A549 (cell line): Measurements from ENCODE around the gene SH2B3. TPM values are rescaled to one million over a fixed set of nuclear protein-coding genes. Genes with fewer than 3 reads are reported as not detected.
A peak's percentile ranks its signal among the peaks of the same experiment; 100 is the strongest.

Experiments used
- ATAC-seq, 2 experiments: fragments of 200-7000 bp in 1 of 2; fragments of >200 bp in 1 of 2; cut with Nextera tagmentation in 1 of 2; cut with Tn5 transposase in 1 of 2; 3 replicates each; pipeline versions ENCODE4 v1.8.0 to v1.9.1; 2018 to 2020; ENCODE audit warnings: mild to moderate bottlenecking in 1 of 2, moderate library complexity in 1 of 2
- CTCF ChIA-PET: fragments of 300-600 bp; sonication (Branson Sonifier 250); formaldehyde crosslinking; extraction: SDS; loops from one replicate; lab custom pipeline; 2021; ENCODE audit warnings: antibody characterized with exemption, inconsistent platforms; lab: Yijun Ruan, JAX
- POLR2A ChIA-PET: fragments of 350-600 bp; formaldehyde crosslinking; extraction: SDS; loops from one replicate; lab custom pipeline; 2021; ENCODE audit warnings: antibody characterized with exemption, inconsistent platforms; lab: Yijun Ruan, JAX
- DNase-seq, 2 experiments: peaks; one replicate each; pipeline versions ENCODE4 v3.0.0 to v3.0.0-alpha.2; 2011 to 2016; ENCODE audit warnings: low read depth in 1 of 2, low spot score in 1 of 2
- FAIRE-seq: peaks from 2 replicates; lab custom pipeline; 2011; peaks lifted over from hg19 to GRCh38; lab: Jason Lieb, UNC
- H3K27ac ChIP-seq, 2 experiments: fragments of >200 bp; sonication (Bioruptor Twin); formaldehyde crosslinking; 3 replicates each; pipeline ENCODE4 v1.5.1; 2016 to 2017
- H3K4me1 ChIP-seq: fragments of >200 bp; sonication (Bioruptor Twin); formaldehyde crosslinking; 3 replicates; pipeline ENCODE4 v1.6.1; 2016
- H3K4me2 ChIP-seq: fragments of >200 bp; sonication (Bioruptor Twin); formaldehyde crosslinking; 3 replicates; pipeline ENCODE4 v1.6.1; 2016
- H3K4me3 ChIP-seq: fragments of >200 bp; sonication (Bioruptor Twin); formaldehyde crosslinking; 3 replicates; pipeline ENCODE4 v1.5.1; 2016
- H3K9me3 ChIP-seq: fragments of >200 bp; sonication (Bioruptor Twin); formaldehyde crosslinking; 3 replicates; pipeline ENCODE4 v1.6.1; 2016
- CEBPB ChIP-seq, 2 experiments: fragments of >200 bp in 1 of 2; sonication (Bioruptor Twin) in 1 of 2; formaldehyde crosslinking in 1 of 2; IDR thresholded peaks; 2 replicates each; pipeline ENCODE4 v1.6.1; 2012 to 2016
- CHD4 ChIP-seq: fragments of 200-600 bp; sonication (generic); IDR thresholded peaks from 2 replicates; pipeline ENCODE4 v1.6.1; 2016; ENCODE audit warnings: antibody characterized with exemption, mild to moderate bottlenecking, borderline replicate concordance
- ESRRA ChIP-seq: fragments of 150-350 bp; IDR thresholded peaks from 2 replicates; pipeline ENCODE4 v1.6.1; 2014; ENCODE audit warnings: mild to moderate bottlenecking, low read length, borderline replicate concordance
- HEYL ChIP-seq: fragments of 250-450 bp; sonication (Bioruptor Pico); IDR thresholded peaks from 2 replicates; pipeline ENCODE4 v1.8.0; 2021; ENCODE audit warnings: mild to moderate bottlenecking, moderate library complexity
- KDM1A ChIP-seq: fragments of 200-600 bp; sonication (generic); IDR thresholded peaks from 2 replicates; pipeline ENCODE4 v1.6.1; 2016; ENCODE audit warnings: low read depth, mild to moderate bottlenecking
- KDM5A ChIP-seq: fragments of 200-600 bp; sonication (generic); IDR thresholded peaks from 2 replicates; pipeline ENCODE4 v1.6.1; 2016; ENCODE audit warnings: antibody characterized with exemption, mild to moderate bottlenecking
- MYC ChIP-seq: IDR thresholded peaks from 2 replicates; pipeline ENCODE4 v1.6.1; 2012; ENCODE audit warnings: mild to moderate bottlenecking, inconsistent platforms, low read length, improper control_type of control experiment, borderline replicate concordance
- NFE2L2 ChIP-seq: fragments of 150-350 bp; conservative IDR thresholded peaks from 2 replicates; pipeline ENCODE4 v1.6.1; 2014; ENCODE audit warnings: low read length
- NR3C1 ChIP-seq: fragments of >200 bp; sonication (Bioruptor Twin); formaldehyde crosslinking; IDR thresholded peaks from 3 replicates; pipeline ENCODE4 v1.6.1; 2017
- PHF8 ChIP-seq: fragments of 200-600 bp; sonication (generic); IDR thresholded peaks from 2 replicates; pipeline ENCODE4 v1.6.1; 2016; ENCODE audit warnings: low read depth, mild to moderate bottlenecking, antibody characterized with exemption, moderate library complexity, borderline replicate concordance
- RAD21 ChIP-seq, 2 experiments: fragments of >200 bp in 1 of 2; sonication (Bioruptor Twin) in 1 of 2; formaldehyde crosslinking in 1 of 2; IDR thresholded peaks in 1 of 2; conservative IDR thresholded peaks in 1 of 2; 2 replicates in 1 of 2; 3 replicates in 1 of 2; pipeline ENCODE4 v1.6.1; 2012 to 2018; ENCODE audit warnings: inconsistent platforms in 1 of 2
- RARB ChIP-seq: fragments of 250-450 bp; sonication (Bioruptor Pico); IDR thresholded peaks from 2 replicates; pipeline ENCODE4 v1.8.0; 2021; ENCODE audit warnings: mild to moderate bottlenecking, moderate library complexity
- RNF2 ChIP-seq: fragments of 200-600 bp; sonication (generic); IDR thresholded peaks from 2 replicates; pipeline ENCODE4 v1.6.1; 2016; ENCODE audit warnings: low read depth, mild to moderate bottlenecking, antibody characterized with exemption, moderate library complexity, borderline replicate concordance
- TP53 ChIP-seq: fragments of 250-450 bp; sonication (Bioruptor Pico); IDR thresholded peaks from 2 replicates; pipeline ENCODE4 v1.5.0; 2021; ENCODE audit warnings: mild to moderate bottlenecking, moderate library complexity
- ZFP36 ChIP-seq: fragments of 450-650 bp; IDR thresholded peaks from 2 replicates; pipeline ENCODE4 v1.6.1; 2014; ENCODE audit warnings: borderline replicate concordance; ENCODE audit not compliant: partially characterized antibody
- WGBS: methylation state at CpG from one replicate; pipeline ENCODE4 v1.1.6; 2017; ENCODE audit errors: missing lambda C conversion rate; 5-methylcytosine and 5-hydroxymethylcytosine counted together
- polyA plus RNA-seq, 4 experiments: library from polyadenylated mRNA; depleted of rRNA in 3 of 4; stranded (reverse); fragments of >200 nt; fragmentation: RNase III in 1 of 4; extraction: RNeasy Plus Mini Kit Qiagen cat#74134 plus additional on column Dnase treatment in 1 of 4; gene quantifications; 2 replicates in 3 of 4; 3 replicates in 1 of 4; pipeline ENCODE4 v1.2.3, GENCODE V29; 2011 to 2017
- TF ChIP-seq, protein P1 (sequence below): IDR thresholded peaks from 2 replicates; pipeline ENCODE4 v1.6.1; 2012; ENCODE audit warnings: low read depth, borderline replicate concordance
- TF ChIP-seq, protein P2 (sequence below): fragments of >200 bp; sonication (Bioruptor Twin); formaldehyde crosslinking; IDR thresholded peaks from 3 replicates; pipeline ENCODE4 v1.5.1; 2016
- TF ChIP-seq, protein P3 (sequence below): fragments of >200 bp; sonication (Bioruptor Twin); formaldehyde crosslinking; IDR thresholded peaks from 3 replicates; pipeline ENCODE4 v1.6.1; 2016
- TF ChIP-seq, protein P4 (sequence below): fragments of 200-600 bp; sonication (generic); IDR thresholded peaks from 2 replicates; pipeline ENCODE4 v1.6.1; 2016; ENCODE audit warnings: antibody characterized with exemption, mild to moderate bottlenecking, moderate library complexity

Gene SH2B3
- polyA plus RNA-seq, 2 of the 4 experiments (the other 2 are of a cell fraction) = 2.3 to 2.5 TPM

DNA sequence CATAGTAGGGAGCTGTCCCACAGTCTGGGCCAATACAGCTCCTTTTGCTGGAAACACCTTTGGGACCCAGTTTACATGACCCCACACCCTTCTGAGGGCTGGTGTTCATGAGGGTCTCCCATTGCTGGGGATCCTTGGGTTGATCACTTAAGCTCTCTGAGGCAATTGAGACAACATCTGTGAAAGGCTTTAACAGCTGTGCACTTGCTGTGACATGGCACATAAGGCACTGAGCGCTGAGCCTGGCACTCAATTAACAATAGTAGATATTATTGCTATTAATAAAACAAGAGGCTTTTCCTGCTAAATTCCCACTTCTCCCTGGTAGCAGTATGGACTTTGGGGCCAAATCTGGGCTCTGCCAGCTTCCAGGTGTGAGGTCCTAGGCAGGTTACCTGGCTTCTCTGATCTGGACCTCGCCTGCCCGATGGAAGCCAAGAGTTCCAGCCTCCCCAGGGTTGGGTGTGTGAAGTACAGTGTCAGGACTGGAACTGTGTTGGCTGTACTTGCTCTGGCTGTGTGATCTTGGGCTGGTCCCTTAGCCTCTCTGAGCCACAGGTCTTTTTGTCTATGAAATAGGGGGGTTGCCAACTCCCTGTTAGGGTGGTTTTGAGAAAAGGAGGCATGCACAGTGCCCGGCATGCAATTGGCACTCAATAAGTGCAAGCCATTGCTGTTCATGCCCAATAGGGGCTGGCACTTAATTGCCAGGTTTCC is 3.1 kb downstream of the SH2B3 start:
- POLR2A ChIA-PET = interaction anchor here (0.8 kb wide), 1 partner anchor 277 kb away, joined by 3 read pairs; the partner anchor contains the start of genes ACAD10 and BRAP
- ATAC-seq (no peak), DNase-seq (no peak), FAIRE-seq (no peak)
- Histone ChIP-seq H3K27ac (peak overlapping the region in 1 of 2 experiments; percentile 82; a peak in 2 of 6 replicates), H3K9me3 (no peaks in the 10 kb centered on the region), H3K4me1 (peaks cover 42% of the 10 kb centered on the region), H3K4me2 (no peak overlapping the region; the same call in 2 of the 3 replicates), H3K4me3 (no peak overlapping the region)
- WGBS = 96% methylated on average over 4 of the region's 4 CpGs
- CTCF ChIA-PET = interaction anchor here (0.7 to 8.6 kb wide), 2 partner anchors 11 to 520 kb away, joined by 3 to 103 read pairs; no protein-coding TSS in a partner anchor
- TF ChIP-seq KDM1A = peak; percentile 26; the same call in 1 of the 2 replicates
- TF ChIP-seq ZFP36 = peak; percentile 41
- no peak for TF ChIP-seq KDM5A

DNA sequence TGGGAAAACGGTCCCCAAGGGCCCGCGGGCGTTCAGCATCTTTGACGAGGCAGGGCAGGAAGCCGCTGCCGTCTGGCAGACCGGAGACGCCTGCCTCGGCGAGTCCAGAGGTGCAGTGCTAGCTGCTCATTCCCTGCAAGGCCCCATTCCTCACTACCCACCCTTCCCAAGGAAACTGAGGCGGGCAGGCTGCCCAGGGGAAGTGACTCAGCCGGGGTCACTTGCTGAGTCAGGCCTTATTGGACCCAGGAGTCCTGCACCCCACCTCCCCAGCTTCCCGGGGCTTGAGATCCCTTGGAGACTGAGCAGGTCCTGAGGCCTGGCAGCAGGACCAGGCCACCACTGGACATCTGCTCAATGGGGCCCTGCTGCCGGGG is 3.7 kb downstream of the SH2B3 start:
- H3K27ac ChIP-seq = peak overlapping the region in 1 of 2 experiments; percentile 82; a peak in 4 of 6 replicates
- TF ChIP-seq CHD4 = no peak
- TF ChIP-seq, protein P1, sequence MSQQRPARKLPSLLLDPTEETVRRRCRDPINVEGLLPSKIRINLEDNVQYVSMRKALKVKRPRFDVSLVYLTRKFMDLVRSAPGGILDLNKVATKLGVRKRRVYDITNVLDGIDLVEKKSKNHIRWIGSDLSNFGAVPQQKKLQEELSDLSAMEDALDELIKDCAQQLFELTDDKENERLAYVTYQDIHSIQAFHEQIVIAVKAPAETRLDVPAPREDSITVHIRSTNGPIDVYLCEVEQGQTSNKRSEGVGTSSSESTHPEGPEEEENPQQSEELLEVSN = no peak
- no peak for TF ChIP-seq NR3C1
- TF ChIP-seq, protein P2, sequence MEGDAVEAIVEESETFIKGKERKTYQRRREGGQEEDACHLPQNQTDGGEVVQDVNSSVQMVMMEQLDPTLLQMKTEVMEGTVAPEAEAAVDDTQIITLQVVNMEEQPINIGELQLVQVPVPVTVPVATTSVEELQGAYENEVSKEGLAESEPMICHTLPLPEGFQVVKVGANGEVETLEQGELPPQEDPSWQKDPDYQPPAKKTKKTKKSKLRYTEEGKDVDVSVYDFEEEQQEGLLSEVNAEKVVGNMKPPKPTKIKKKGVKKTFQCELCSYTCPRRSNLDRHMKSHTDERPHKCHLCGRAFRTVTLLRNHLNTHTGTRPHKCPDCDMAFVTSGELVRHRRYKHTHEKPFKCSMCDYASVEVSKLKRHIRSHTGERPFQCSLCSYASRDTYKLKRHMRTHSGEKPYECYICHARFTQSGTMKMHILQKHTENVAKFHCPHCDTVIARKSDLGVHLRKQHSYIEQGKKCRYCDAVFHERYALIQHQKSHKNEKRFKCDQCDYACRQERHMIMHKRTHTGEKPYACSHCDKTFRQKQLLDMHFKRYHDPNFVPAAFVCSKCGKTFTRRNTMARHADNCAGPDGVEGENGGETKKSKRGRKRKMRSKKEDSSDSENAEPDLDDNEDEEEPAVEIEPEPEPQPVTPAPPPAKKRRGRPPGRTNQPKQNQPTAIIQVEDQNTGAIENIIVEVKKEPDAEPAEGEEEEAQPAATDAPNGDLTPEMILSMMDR = no peak
- TF ChIP-seq, protein P3, sequence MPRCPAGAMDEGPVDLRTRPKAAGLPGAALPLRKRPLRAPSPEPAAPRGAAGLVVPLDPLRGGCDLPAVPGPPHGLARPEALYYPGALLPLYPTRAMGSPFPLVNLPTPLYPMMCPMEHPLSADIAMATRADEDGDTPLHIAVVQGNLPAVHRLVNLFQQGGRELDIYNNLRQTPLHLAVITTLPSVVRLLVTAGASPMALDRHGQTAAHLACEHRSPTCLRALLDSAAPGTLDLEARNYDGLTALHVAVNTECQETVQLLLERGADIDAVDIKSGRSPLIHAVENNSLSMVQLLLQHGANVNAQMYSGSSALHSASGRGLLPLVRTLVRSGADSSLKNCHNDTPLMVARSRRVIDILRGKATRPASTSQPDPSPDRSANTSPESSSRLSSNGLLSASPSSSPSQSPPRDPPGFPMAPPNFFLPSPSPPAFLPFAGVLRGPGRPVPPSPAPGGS = no peak
- TF ChIP-seq PHF8 = no peak
- TF ChIP-seq RNF2 = no peak
- ATAC-seq = no peak
- H3K4me2 ChIP-seq = peak overlapping the region; percentile 11; the same call in 1 of the 3 replicates
- H3K9me3 ChIP-seq = no peaks in the 10 kb centered on the region
- FAIRE-seq = no peak
- ChIA-PET CTCF (interaction anchor here (0.6 to 8.6 kb wide), 4 partner anchors 12 to 521 kb away, joined by 3 to 103 read pairs (median 3); no protein-coding TSS in a partner anchor), POLR2A (no interaction called here)
- H3K4me1 ChIP-seq = peaks cover 44% of the 10 kb centered on the region
- no peak overlapping the region for H3K4me3 ChIP-seq
- 75% methylated on average over 14 of the region's 15 CpGs for WGBS
- DNase-seq = no peak

DNA sequence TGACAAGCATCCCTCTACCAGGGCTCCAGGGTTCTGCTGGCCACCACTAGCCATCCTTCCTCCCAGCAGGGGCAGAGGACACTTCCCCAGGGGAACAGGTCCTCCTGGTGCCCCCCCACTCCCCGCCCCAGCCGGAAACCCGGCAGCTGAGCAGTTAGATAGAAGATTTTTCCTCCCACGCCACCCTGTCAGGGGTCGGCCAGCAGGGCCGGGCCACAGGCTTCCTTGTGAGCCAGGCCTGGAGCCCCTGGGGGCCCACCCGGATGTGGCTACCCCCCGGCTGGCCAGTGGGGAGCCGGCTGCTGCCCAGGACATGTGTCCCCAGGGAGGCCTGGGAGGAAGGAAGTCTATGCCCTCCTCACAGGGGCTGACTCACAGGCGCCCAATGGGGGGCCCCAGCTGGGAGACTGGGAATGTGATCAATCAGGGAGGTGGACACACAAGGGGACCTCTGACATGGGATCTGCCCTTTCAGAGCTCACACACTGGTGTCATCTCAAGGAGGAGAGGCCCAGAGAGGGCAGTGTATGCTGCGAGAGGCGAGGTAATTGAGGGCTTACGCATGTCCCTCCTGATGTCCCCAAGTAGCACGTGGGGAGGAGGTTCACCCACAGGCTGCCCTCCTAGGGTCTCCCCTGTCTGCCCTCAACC is 4.2 kb downstream of the SH2B3 start:
- no peak for DNase-seq
- 56% methylated on average over 12 of the region's 14 CpGs for WGBS
- H3K4me2 ChIP-seq = peak overlapping the region; percentile 11; the same call in 1 of the 3 replicates
- peak overlapping the region in 1 of 2 experiments; percentile 82; a peak in 4 of 6 replicates for H3K27ac ChIP-seq
- no peak for FAIRE-seq
- ATAC-seq = no peak
- CTCF ChIA-PET = interaction anchor here (0.6 to 8.6 kb wide), 4 partner anchors 13 to 88 kb away, joined by 3 to 103 read pairs (median 4); no protein-coding TSS in a partner anchor
- H3K4me3 ChIP-seq = no peak overlapping the region
- peaks cover 38% of the 10 kb centered on the region for H3K4me1 ChIP-seq
- POLR2A ChIA-PET = no interaction called here
- no peaks in the 10 kb centered on the region for H3K9me3 ChIP-seq
- TF ChIP-seq HEYL (CRISPR knock-in tag) (no peak), RARB (no peak), ESRRA (no peak), NFE2L2 (no peak), CEBPB (IDR thresholded peaks at IDR 0.05) (no peak), TP53 (CRISPR knock-in tag) (no peak), RAD21 (conservative IDR thresholded peaks at IDR 0.05 in 1 of 2, IDR thresholded peaks at IDR 0.05 in 1 of 2) (no peak), MYC (no peak)
- TF ChIP-seq, protein P1 = no peak
- TF ChIP-seq, protein P3 = no peak
- TF ChIP-seq, protein P4, sequence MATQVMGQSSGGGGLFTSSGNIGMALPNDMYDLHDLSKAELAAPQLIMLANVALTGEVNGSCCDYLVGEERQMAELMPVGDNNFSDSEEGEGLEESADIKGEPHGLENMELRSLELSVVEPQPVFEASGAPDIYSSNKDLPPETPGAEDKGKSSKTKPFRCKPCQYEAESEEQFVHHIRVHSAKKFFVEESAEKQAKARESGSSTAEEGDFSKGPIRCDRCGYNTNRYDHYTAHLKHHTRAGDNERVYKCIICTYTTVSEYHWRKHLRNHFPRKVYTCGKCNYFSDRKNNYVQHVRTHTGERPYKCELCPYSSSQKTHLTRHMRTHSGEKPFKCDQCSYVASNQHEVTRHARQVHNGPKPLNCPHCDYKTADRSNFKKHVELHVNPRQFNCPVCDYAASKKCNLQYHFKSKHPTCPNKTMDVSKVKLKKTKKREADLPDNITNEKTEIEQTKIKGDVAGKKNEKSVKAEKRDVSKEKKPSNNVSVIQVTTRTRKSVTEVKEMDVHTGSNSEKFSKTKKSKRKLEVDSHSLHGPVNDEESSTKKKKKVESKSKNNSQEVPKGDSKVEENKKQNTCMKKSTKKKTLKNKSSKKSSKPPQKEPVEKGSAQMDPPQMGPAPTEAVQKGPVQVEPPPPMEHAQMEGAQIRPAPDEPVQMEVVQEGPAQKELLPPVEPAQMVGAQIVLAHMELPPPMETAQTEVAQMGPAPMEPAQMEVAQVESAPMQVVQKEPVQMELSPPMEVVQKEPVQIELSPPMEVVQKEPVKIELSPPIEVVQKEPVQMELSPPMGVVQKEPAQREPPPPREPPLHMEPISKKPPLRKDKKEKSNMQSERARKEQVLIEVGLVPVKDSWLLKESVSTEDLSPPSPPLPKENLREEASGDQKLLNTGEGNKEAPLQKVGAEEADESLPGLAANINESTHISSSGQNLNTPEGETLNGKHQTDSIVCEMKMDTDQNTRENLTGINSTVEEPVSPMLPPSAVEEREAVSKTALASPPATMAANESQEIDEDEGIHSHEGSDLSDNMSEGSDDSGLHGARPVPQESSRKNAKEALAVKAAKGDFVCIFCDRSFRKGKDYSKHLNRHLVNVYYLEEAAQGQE = no peak
